ENCODE measurements around the gene SLC6A12. TPM values are rescaled to one million over a fixed set of nuclear protein-coding genes. Genes with fewer than 3 reads are reported as not detected.
A peak's percentile ranks its signal among the peaks of the same experiment; 100 is the strongest.

The SLC6A12 gene
- total RNA-seq (2021) (not detected in 2 replicates), Bru-seq, nascent RNA (not detected), BruChase-seq, experiment 1, labeled RNA remaining after a 2-hour chase (percentile 7 among the genes with signal in this experiment), BruChase-seq, experiment 2, labeled RNA remaining after a 6-hour chase (not detected)
- long read RNA-seq: 0 reads

DNA sequence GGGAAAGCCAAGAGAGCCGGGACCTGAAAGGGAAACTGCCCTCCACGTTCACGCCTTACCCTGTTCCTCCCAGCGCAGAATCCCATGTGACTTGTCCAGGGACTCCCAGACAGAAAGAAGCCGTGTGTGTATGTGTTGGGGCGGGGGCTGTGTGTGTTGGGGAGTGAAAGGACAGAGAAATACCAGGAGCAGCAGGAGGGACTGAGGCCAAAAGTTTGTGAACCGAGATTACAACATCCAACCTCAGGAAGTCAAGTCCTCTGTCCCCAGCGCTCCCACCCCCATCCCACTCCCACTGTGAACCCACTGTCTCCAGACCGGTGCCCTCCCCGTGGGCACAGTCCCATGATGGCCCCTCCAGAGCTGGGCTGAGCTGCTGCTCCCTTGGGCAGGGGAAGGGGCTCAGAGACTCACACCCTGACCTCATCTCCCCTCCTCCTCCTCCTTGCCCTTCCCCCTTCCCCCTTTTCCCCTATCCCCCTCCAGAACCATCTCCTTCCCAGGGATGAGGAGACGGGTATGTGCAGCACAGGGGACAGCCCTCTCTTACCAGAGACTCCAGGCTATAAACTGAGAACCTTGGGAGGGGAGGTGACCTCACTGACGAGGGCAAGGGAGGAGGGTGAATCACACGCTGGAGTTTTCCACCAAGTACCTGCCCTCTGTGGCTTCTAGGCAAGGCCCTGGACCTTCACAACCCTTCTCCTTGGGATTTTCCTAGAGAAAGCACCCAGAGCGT is at the start of gene SLC6A12:
Gene SLC6A12, minus strand, starts transcription at position 155 of the 739 bp plus-strand sequence. CDS start 4,171 bp downstream, outside the sequence.
- Histone ChIP-seq H3K4me3 (no peak within 1 kb of the TSS), H3F3A (ENCODE audit: insufficient read depth, low read depth) (no peaks in the 10 kb centered on the region), H3K27me3 (ENCODE audit: insufficient read depth, low read depth) (peaks cover 90% of the 10 kb centered on the region), H3K4me2 (no peak within 1 kb of the TSS), H4K20me1 (ENCODE audit: insufficient read depth) (no peaks in the 10 kb centered on the region), H3K27ac (no peak within 1 kb of the TSS), H3K9me2 (ENCODE audit: insufficient read depth) (no peaks in the 10 kb centered on the region), H3K79me2 (ENCODE audit: low read depth) (no peaks in the 10 kb centered on the region), H3K4me1 (replicated peaks; ENCODE audit: insufficient read depth) (no peaks in the 10 kb centered on the region), H2AFZ (no peak within 1 kb of the TSS), H3K36me3 (ENCODE audit: low read depth) (no peaks in the 10 kb centered on the region), H3K9me3 (ENCODE audit: insufficient read depth, low read depth) (no peaks in the 10 kb centered on the region)
- ChIA-PET CTCF (no interaction called here), POLR2A (ENCODE audit: unreplicated experiment) (no interaction called here)
- TF ChIP-seq, protein P1, sequence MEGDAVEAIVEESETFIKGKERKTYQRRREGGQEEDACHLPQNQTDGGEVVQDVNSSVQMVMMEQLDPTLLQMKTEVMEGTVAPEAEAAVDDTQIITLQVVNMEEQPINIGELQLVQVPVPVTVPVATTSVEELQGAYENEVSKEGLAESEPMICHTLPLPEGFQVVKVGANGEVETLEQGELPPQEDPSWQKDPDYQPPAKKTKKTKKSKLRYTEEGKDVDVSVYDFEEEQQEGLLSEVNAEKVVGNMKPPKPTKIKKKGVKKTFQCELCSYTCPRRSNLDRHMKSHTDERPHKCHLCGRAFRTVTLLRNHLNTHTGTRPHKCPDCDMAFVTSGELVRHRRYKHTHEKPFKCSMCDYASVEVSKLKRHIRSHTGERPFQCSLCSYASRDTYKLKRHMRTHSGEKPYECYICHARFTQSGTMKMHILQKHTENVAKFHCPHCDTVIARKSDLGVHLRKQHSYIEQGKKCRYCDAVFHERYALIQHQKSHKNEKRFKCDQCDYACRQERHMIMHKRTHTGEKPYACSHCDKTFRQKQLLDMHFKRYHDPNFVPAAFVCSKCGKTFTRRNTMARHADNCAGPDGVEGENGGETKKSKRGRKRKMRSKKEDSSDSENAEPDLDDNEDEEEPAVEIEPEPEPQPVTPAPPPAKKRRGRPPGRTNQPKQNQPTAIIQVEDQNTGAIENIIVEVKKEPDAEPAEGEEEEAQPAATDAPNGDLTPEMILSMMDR (conservative IDR thresholded peaks at IDR 0.05): no peak
- TF ChIP-seq EZH2 (IDR thresholded peaks at IDR 0.05; ENCODE audit: low read depth): no peak
- intact Hi-C loops (cut with micrococcal nuclease; ENCODE audit: unreplicated experiment): no loop called here
- no TSS peak for BruUV-seq (replicated peaks)
- DNase-seq: no peak

DNA sequence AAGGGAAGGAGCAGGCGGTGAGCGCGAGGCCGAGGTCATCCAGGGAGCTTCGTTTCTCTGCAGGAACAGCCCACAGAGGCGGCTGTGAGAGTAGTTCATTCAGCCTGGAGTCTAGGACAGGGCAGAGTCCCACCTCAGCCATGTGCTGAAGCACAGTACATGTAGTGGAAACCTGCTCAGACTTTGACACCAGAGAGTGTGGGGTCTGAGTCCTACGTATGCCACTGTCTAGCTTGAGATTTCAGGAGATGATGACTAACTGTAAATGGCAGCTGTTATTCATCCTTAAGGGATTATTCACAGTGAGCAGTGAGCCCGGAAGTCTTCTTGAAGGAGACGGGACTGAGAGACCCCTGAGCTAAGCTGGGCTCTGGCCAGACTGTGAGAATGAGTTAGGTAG is 49.6 kb upstream of the SLC6A12 start:
- peaks cover 86% of the 10 kb centered on the region for H3K27me3 ChIP-seq (ENCODE audit: insufficient read depth, low read depth)

DNA sequence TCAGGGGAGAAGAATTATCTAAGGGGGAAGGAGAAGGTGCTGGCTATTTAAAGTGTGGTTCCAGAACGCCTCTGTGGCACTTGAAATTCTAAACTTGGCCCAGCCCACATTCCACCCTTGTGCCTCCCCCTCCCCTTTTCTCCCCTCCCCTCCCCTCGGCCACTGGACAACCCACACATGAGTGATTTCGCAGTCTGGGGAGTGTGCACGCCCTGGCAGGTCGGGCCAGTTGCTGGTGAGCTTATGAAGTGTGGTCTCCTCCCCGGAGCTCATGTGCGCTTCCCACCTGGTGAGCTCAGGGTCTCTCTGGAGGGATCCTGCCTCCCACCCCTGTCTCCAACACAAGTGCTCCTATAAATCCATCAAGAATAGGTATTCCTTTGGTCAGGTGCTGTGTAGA is 48.9 kb upstream of the SLC6A12 start, which contains the start of gene SLC6A13:
Gene SLC6A13, minus strand, starts transcription at position 20 of the 400 bp plus-strand sequence. CDS start 2,784 bp downstream, outside the sequence.
- peaks cover 6% of the 10 kb centered on the region; the same call in 1 of the 2 replicates for H3K9me3 ChIP-seq (ENCODE audit: insufficient read depth, low read depth)
- no peaks in the 10 kb centered on the region for H3F3A ChIP-seq (ENCODE audit: insufficient read depth, low read depth)
- no peaks in the 10 kb centered on the region for H3K9me2 ChIP-seq (ENCODE audit: insufficient read depth)
- no peaks in the 10 kb centered on the region for H3K79me2 ChIP-seq (ENCODE audit: low read depth)
- intact Hi-C loops (cut with micrococcal nuclease; ENCODE audit: unreplicated experiment): no loop called here
- H3K4me1 ChIP-seq (replicated peaks; ENCODE audit: insufficient read depth): no peaks in the 10 kb centered on the region
- no peak within 1 kb of the TSS for H2AFZ ChIP-seq
- peaks cover 89% of the 10 kb centered on the region for H3K27me3 ChIP-seq (ENCODE audit: insufficient read depth, low read depth)
- TF ChIP-seq EZH2 (IDR thresholded peaks at IDR 0.05; ENCODE audit: low read depth): no peak
- TF ChIP-seq, protein P1 (conservative IDR thresholded peaks at IDR 0.05): no peak
- H3K27ac ChIP-seq: no peak within 1 kb of the TSS
- no peak within 1 kb of the TSS for H3K4me2 ChIP-seq
- no TSS peak for BruUV-seq (replicated peaks)
- POLR2A ChIA-PET (ENCODE audit: unreplicated experiment): interaction anchor here (0.6 kb wide), 1 partner anchor 31 kb away, joined by 3 read pairs; no protein-coding TSS in a partner anchor
- DNase-seq: no peak
- no peaks in the 10 kb centered on the region for H4K20me1 ChIP-seq (ENCODE audit: insufficient read depth)
- no peak within 1 kb of the TSS for H3K4me3 ChIP-seq
- no peaks in the 10 kb centered on the region for H3K36me3 ChIP-seq (ENCODE audit: low read depth)
- CTCF ChIA-PET: no interaction called here

More for the DNA sequence above, 49.6 kb upstream of the SLC6A12 start:
- CTCF ChIA-PET: no interaction called here
- H4K20me1 ChIP-seq (ENCODE audit: insufficient read depth): no peaks in the 10 kb centered on the region
- H3F3A ChIP-seq (ENCODE audit: insufficient read depth, low read depth): no peaks in the 10 kb centered on the region
- H3K36me3 ChIP-seq (ENCODE audit: low read depth): no peaks in the 10 kb centered on the region
- H3K79me2 ChIP-seq (ENCODE audit: low read depth): no peaks in the 10 kb centered on the region
- H3K4me2 ChIP-seq: no peak overlapping the region
- POLR2A ChIA-PET (ENCODE audit: unreplicated experiment): interaction anchor here (0.6 kb wide), 1 partner anchor 30 kb away, joined by 3 read pairs; no protein-coding TSS in a partner anchor
- no peak for DNase-seq
- no peak for TF ChIP-seq EZH2 (IDR thresholded peaks at IDR 0.05; ENCODE audit: low read depth)
- TF ChIP-seq, protein P1 (conservative IDR thresholded peaks at IDR 0.05): no peak
- intact Hi-C loops (cut with micrococcal nuclease; ENCODE audit: unreplicated experiment): no loop called here
- no peaks in the 10 kb centered on the region for H3K9me2 ChIP-seq (ENCODE audit: insufficient read depth)
- peaks cover 6% of the 10 kb centered on the region; the same call in 1 of the 2 replicates for H3K9me3 ChIP-seq (ENCODE audit: insufficient read depth, low read depth)
- no peaks in the 10 kb centered on the region for H3K4me1 ChIP-seq (replicated peaks; ENCODE audit: insufficient read depth)
- no TSS peak for BruUV-seq (replicated peaks)
- no peak overlapping the region for H3K4me3 ChIP-seq
- H2AFZ ChIP-seq: no peak overlapping the region
- no peak overlapping the region for H3K27ac ChIP-seq
